Amniotic stem cell (primary cell): ENCODE measurements around the gene CNKSR1.
"Not testable (repeated sequence)": the region's sequence is repeated elsewhere in the genome, so short reads cannot be mapped to it uniquely, and the experiment has no call there.

Source experiments
- DNase-seq: peaks from one replicate; lab custom pipeline; 2025; lab: John Stamatoyannopoulos, UW

Gene CNKSR1

DNA sequence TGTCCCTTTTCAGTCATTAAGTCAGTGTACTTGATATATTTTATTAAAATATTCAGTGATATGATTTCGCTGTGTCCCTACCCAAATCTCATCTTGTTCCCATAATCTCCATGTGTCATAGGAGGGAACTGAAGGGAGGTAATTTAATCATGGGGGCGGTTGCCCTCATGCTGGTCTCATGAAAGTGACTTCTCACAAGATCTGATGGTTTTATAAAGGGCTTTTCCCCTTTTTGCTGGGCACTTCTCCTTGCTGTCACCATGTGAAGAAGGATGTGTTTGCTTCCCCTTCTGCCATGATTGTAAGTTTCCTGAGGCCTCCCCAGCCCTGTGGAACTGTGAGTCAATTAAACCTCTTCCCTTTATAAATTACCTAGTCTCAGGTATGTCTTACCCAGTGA lies 53.4 kb downstream of the CNKSR1 start:
- DNase-seq = not testable (repeated sequence)

- peak; percentile 98 for DNase-seq
Measured at GRCh38 chr1:26233903-26234643, 56.8 kb downstream of the CNKSR1 start, which contains the start of gene CEP85. Gene CEP85, plus strand, starts transcription at chr1:26234200. Its CDS starts 5,584 bp downstream, at chr1:26239784.

DNA sequence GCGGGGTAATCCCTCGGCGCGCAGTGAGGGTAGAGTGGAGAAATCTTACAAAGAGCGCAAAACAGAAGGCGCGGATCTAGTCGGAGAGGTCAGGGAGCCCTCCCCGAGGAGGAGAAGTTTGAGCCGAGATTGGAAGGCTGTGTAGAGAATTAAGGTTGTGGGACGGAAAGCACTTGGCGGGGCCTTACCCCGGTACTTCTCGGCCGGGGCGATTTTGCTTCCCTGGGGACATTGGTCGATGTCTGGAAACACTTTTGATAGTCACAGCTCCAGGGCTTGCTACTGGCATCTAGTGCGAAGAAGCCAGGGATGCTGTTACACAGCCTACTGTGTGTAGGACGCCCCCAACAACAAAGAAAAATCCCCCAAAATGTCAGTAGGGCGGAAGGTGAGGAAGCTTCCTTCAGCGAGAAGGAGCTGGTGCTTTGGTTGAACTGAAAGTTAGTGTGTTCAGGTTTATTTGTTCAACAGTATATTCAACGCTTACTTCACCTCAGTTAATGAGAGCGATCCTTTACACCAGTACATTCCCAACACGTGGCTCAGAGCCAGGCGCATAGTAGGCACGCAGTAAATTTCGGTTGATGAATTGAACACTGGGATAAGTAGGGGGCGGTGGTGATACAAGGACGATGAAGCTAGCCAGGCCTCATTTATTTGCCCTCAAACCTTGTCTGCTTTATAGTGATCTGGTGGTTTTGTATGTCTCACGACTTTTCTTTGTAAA lies 57.5 kb downstream of the CNKSR1 start:
- no peak for DNase-seq

DNA sequence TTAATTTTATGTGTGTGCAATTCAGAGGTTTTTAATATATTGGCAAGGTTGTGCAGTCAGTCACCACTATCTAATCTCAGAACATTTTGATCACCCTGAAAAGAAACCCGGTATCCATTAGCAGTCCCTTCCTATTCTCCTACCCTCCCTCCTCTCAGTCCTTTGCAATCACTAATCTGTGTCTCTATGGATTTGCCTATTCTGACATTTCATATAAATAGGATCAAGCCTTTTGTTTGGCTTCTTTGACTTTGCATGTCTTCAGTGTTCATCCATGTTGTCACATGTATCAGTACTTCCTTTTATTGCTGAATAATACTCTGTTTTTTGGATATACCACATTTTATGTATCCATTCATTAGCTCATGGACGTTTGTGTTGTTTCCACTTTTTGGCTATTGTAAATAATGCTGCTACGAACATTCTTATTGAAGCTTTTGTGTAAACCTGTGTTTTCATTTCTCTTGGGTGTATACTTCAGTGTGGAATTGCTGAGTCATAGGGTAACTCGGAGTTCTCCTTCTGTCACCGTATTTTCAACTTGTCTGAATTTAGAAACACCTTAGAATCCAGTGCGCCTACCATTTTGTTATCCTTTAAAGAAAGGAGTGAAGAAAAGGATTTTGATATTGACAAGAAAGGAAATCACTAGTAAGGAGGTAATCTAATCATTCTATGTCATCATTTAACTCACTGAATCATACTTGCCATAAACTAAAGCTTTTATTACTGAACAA lies 60.1 kb downstream of the CNKSR1 start:
- no peak for DNase-seq
